ENCODE results near the gene TP73.

Gene TP73

DNA sequence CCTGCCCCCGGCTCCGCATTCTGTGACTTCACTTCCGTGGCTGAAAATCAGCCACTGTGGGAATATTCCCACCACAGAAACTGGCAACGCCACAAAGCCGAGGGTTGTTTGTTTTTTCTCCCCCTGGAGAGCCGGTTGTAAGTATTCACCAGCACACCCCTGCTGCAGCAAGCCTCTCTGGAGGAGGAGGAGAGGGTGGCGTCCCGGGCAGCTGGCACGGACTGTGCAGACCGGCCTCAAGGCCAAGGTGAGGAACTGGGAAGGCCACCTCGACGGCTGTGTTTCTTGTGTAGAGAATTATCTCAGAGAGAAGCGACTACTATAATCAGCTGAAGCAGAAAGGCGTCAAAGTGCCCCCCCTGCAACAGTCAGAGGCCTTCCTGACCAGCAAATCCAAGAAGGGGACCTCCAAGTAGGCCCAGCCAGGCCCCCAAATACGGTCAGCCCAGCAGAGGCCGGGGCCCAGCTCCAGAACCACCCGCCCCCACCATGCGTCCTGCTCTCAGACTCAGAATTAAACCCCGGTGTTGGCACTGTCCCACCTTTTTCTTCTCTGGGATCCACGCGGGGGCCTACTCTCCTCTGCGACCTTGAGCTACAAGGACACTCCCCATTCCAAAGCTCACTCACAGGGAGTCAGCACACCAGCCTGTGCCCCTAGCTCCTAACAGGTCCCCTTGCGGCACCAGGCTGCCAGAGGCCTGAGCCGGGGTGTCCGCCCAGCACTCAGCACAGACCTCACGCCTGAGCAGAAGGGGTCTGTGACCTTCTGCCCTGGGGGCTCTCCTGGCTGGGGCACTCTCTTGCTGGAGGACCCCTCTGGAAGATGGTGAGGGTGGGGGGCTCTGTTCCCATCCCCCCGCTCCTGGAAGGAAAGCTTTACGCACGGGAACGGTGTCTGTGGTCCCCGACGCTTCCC, 119.1 kb downstream of the TP73 start:
- no peak for DNase-seq

DNA sequence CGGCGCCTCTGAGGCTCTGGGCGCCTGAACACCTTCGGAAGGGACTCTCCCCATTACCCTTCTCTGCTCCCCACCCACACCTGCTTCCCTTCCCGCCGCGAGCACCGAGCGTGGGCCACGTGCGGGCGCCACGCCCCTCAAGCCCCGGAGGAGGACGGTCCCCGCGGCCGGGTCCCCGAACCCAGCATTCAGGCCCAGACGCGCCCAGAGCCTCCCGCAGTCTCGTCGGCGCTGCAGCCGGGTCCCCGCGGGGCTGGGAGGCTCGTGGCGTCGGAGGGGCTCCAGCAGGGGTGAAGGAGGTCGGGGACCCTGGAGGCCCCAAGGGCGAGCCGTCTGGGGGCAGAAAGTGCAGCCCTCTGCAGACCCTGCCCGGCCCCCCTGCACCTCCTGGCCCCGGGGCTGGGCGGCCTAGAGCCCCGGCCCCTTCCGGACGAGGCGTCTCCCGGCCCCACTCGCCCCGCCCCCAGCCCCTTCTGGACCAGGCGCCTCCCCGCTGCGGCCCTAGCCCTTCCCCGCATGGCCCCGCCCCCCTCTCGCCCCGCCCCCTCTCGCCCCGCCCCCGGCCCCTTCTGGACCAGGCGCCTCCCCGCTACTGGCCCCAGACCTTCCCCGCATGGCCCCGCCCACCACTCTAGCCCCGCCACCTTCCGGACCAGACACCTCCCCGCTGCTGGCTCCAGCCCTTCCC, 119.9 kb downstream of the TP73 start:
- no peak for DNase-seq

DNA sequence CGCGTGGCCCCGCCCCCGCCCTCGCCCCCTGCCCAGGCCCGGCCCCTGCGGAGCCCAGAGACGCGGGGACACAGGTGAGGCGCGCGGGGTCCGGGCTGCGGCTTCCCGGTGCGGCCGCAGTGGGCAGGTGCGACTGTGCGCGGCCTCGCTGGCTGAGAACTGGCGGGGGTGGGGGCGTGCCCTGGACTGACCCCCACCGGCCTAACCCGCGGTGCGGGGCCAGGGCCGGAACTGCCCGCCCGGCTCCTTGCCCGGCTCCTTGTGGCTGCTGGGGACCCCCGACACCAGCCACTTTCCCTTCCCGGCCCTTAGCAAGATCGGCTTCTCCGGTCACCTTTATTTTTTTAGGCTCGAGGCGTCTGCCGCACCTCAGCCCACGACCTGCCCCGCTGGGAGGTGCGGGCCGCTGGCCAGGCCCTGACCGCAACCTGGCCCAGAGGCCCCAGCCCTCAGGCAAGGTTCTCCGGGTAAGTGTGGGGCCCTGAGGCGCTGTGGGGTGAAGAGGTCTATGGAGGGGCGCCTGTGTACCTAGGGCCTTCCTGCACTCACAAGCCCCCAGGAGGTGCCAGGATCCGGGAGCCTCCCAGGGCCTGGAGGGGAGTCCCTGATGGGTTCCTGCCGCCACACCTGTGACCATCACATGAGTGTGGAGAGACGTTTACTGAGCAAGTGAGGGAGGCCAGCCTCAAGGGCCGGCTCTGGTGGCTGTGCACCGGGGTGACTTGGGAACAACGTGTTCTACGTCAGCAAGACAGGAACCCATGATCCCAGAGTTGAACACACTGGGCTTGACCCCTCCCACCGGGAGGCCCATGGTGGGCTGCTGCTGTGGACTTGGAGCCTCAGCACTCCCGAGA, 120.6 kb downstream of the TP73 start, which contains the start of gene SMIM1:
Gene SMIM1 (plus strand): TSS at position 35 of the 857 bp plus-strand sequence. CDS start 2,625 bp downstream, outside the sequence.
- no peak for DNase-seq

DNA sequence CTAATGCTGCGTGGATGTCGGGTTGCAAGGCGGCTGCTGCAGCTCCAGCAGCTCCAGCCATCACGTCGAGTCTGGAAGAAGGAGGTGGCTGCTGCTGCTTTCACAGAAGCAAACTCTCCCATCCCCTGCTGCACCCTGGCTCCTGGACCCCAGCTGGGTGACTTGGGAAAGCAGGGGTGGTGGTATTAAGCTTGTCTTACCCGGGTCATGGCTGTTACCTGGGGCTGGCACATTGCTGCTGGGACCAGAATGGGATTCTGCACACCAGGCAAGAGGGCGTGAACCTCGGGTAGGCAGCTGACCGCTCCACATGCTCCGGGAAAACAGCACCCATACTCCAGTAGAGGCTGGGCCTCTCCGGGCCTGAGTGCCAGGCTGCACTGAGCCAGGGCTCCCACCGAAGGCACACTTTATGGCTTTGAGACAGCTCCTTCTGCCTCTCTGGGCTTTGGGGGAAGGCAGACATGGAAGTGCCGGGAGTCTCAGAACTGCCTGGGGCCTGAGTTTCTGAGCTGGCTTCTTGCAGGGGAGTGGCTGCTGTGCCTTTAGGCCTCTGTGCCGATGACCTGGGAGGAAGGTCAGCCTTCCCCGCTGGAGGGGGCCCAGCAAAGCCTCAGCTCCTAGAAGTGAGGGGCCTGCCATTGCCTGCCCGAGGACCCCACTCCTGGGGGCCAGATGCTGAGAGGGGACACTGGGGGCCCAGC, 121.4 kb downstream of the TP73 start:
- DNase-seq = no peak

DNA sequence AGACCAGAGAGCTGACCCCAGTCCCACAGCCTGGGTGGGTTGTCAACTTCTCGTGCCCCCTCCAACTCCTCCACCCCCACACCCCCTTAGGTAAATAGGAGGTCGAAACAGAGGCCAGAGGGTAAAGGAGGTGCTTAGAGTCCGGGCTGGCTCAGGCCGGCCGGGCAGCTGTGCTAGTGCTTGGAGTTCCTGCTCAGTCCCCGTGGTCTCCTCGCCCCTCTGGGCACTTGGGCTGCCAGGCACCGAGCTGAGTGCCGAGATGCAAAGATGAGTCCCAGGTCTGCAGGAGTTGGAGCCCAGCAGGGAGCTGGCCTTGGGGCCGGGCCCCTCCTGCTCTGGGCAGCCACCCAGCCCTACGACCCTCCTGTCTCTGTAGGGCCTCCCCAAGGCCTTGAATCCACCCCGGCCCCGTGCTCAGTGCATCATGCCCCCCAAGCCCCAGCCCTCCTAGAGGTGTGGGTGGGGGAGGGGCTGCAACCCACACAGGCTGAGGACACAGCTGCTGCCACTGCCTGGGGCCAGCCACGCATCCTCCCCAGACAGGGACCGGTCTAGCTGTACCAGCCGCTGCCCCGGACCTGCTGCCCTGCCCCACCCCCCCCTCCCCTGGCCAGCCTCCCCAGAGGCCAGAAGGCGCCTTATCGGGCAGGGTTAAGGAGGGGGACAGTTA, 122.1 kb downstream of the TP73 start:
- no peak for DNase-seq

DNA sequence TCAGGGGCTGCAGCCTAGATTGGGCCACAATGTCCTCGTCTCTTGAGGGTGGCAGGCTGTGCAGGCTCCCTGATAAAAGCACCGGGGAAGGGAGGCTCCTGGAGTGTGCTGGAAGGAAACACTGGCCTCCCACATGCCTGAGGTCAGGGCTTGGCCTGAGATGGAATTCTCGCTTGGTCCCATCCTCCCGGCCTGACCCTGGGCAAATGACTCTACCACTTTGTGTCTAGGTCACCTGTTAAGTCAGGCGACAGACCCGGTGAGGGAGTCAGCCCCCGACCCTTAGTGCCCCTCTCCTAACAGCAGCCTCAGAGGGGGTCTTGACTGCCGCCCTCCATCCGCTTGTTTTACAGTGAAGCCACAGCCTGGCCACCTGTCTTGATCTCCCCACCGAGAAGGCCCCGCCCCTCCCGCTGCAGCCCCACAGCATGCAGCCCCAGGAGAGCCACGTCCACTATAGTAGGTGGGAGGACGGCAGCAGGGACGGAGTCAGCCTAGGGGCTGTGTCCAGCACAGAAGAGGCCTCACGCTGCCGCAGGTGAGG, 122.7 kb downstream of the TP73 start:
- DNase-seq = no peak

DNA sequence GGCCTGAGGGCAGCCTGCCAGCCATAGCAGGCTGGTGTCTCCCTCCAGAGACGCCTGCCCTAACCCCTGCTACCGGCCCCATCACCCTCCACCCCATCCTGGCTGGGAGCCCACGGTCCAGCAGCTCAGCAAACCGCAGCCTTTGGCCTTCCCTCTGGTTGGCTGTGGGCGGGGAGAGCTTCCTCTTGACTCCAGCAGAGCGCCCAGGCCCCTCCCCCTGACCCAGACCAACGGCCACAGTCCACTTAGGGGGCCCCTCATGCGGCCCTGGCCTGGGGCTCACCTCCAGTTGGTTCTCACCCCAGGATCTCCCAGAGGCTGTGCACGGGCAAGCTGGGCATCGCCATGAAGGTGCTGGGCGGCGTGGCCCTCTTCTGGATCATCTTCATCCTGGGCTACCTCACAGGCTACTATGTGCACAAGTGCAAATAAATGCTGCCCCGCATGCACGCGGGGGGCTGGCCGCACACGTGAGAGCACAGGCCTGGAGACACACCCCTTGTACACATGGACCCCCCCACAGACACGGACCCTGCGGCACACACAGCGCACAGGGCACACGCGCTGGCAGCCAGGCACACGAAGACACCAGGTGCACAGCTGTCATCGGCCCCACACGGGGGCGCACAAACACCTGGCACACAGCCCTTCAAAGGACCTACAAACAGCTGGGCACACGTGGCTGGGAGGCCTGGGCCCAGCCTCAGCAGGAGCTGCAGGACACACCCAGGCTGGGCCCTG, 123.3 kb downstream of the TP73 start:
- DNase-seq = no peak

DNA sequence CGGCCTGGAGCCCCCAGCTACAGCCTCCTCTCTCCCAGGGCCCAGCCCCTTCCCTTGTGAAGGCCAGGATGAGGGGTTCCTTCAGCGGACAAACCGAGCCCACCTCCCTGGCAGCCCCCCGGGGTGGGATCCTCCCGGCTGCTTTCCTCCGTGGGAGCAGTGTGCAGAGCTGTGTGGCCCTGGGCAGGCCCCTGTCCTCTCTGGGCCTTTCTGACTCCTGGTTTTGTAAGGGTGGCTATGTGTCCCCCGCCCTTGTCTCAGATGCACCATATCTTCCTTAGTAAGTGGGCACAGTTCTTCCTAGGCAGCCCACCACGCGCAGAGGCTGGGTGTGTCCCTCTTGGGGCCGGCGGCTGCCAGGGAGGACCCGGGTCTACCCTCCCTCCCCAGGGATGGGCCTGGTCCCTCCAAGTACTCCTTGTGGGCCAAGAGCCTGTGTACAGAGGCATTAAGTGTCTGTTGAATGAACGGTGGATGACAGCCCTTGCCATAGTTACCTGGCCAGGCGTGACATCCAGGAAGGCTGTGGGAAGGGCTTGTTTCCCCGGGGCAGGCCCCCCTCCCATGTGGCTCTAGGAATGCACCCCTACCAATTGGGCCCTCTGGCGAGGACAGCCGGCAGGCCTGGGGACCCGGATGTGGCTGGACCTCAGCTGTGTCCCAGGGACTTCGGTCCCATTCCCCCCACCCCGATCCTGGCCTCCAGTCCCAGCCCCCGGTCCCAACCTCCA, 124.1 kb downstream of the TP73 start:
- DNase-seq = no peak

DNA sequence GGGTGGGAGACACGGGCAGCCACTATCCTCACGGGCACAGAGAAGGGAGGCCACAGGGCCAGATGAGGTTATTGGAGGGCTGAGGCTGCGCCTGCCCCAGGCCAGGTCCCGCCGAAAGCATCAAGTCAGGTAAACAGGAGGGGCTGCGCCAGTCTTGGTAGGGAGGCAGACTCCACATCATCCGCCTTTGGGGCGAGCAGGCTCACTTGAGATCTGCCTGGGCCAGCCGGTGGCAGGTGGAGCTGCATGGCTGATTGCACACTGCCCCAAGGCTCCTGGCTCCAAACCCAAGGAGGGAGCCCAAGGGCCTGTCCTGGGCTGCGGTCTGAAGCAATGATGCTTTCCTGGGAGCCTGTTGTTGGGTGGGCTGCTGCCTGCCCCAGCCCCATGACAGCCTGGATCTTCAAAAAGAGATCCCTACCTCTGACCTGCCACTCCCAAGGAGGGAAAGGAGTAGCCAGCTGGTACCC, 124.8 kb downstream of the TP73 start:
- no peak for DNase-seq

DNA sequence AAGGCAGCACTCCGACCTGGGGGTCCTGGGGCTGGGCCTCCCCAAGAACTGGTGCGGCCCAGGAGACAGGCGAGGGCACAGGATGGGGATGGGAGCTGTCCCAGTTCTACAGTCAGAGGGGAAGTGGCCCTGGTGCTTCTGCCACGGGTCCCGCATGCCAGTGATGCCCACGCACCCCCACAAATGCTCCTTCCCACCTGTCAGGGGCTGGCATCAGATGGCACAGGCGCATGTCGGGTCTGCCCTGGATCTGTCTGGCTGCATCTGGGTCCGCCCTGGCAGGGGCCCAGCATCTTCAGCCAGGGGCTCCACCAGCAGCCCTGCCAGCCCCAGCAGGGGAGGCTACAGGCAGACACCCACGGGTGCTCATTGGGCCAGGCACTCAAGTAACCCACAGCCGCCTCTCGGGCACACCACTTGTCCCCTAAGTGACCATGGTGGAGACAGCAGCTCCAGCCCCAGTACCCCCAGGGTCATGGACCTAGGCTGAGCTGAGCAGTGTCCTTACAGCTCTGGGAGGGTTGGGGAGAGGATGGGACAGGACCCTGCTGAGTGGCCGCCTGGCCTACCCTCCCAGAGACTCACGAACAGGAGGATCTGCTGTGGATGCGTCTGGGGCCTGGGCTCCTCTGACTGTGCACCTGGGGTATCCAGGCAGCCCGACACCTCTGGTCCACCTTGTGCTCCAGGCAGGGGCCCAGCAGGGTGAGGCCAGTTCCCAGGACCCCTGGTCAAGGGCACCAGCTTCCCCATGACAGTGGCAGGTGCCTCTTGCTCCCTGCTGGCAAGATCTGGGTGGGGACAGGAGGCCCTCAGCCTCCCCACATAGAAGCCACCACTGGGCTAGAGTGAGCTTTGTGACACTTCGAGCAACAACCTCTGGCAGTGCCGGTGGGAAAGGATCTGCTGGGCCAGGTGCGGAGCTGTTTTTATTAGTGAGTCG, 125.6 kb downstream of the TP73 start:
- DNase-seq = no peak

DNA sequence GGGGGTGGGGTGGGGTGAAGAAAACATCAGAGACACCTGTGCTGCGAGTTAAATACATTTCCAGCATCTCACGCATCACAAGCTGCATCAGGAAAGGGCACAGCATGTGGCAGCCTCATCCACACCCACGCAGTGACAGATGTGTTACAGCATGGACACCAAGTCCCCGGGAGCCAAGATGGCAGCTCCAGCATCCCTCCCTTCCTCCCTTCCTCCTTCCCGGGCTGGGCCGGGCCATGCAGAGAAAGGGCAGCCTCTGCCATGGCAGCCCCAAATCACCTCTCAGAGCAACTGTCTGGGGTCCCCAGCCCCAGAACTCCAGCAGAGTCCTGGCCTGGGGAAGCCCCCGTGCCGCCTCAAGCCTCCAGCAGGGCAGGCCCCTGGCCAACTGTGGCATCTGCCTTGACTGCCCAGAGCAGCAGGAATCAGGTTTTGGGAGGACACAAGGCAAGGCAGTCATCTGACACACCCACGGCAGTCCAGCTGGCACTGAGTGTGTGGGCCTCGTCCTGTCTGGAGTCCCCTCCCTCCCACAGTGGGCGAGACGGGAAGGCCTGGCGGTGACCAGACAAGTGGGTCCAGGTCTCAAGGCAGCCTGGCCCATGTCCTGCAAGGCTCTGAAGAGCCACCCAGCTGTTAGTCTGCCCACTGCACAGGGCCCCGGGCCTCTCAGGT, 126.4 kb downstream of the TP73 start:
- DNase-seq = no peak

DNA sequence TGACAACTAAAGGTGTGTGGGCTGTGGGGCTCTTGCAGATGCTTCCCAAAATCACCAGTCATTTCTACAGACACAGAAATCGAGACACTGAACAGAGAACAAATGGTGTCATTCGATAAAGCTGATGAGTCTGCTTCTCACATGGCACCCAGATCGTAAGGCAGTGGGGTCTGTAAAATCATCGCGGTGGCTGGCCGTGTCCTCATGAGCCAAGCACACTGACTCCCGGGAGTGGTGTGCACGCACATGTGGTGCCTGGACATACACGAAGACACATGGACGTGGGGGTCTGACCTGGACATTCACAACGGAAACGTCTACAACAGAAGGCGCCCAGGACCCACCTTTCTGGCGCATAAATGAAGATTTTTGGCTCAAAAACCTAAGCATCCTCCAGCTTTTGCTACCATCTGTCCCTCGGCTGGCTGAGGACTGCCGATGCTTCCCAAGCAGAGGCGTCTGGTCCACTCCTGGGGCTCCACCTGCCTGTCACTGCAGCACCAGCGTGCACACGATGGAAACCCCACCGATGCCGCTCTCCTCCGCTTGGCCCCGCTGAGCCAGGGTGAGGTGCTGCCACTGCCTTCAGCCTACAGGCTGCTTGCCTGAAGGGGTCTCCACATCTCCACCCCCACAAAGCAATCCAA, 127.1 kb downstream of the TP73 start:
- DNase-seq = no peak

DNA sequence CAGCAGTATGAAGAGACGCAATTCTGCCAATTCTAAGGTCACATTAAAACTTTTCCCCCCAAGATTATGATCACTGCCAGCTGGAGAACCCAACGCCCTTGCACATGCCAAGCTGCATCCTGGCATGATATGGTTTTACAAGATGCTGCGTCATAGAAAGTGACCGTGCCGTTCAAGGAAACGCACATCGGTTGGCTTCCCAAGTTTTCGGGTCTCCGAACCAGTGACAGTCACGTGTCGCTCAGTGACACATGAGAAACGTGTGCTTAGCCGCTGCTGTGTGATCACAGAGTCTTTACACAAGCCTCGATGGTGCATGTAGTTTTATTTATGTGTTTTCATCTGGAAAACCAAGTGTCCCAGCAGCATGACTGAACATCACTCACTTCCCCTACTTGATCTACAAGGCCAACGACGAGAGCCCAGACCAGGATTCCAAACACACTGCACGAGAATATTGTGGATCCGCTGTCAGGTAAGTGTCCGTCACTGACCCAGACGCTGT, 127.6 kb downstream of the TP73 start:
- no peak for DNase-seq

DNA sequence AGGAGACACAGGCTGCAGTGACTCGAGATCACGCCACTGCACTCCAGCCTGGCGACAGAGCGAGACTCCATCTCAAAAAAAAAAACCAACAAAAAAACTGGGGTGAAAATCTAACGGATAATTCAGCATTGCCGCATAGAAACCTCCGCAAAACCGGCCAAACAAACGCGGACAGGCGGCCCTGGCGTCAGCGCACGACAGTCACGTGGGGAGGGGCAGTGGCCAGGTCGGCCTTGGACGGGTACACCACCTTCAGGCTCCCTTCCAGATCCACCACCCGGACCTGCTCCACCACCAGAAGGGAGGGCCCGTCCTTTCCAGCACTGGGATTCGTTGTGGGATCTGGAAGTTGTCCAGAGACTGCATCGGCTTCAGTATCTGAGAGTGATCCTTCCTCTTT, 128.6 kb downstream of the TP73 start:
- DNase-seq = no peak

DNA sequence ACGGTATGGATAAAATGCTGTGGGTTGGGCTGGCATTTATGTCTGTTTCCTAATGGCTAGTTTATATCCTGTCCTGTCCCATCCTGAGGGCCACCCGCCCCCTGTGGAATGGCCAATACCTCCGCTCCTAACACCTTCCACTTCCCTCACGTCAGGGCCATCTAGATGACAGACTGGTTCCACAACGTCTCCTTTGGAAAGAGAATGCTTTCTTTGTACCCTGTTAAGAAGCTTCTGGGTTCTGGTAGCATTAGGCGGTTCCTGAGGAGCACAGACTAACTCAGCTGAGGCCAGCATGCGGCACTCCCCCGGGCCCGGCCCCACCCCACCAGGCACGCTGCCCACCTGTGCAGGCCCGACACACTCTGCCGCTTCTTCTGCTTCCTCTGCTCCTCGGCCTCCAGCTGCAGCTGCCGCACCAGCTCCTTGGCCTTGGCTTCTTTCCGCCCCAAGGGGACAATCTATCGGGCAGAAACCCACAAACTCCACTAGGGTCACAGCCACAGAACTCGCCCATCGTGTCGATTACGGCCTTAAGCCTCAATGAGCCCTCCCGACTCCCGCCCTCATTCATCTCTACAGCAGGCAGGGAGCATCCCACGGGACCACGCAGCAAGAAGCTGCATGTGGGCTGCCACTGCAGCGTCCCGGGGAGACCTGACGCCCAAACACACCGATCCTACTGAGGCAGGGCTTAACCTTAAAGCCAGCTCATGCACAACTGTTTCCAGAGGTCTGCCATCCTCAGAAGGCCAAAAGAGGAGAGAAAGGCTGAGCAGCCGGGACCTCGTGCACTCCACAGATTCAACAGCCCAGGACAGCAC, 131.5 kb downstream of the TP73 start:
- no peak for DNase-seq

DNA sequence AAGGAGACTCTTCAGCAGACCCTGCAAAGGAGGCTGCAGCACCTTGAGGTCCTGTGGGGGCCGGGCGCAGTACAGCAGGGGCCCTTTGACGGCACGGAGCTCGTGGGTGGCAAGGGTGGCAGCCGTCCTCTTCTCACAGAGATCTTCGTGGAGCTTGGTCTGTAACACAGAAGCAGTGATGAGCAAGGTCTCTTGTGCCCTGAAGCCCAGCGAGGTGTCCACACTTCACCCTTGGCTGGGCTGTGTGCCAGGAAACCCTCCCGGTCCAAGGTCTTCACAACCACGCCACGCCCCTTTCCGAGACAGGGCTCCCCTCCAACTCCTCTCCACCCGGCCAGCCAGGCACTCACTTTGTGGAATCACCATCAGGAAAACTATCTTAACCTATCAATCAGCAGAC, 132.7 kb downstream of the TP73 start:
- no peak for DNase-seq

All from GOT3 (cell line).